Uterus (tissue), 4 donors: ENCODE results near the gene ZNF641. TPM values are rescaled to one million over a fixed set of nuclear protein-coding genes. Genes with fewer than 3 reads are reported as not detected.

Experiments used
- DNase-seq, 2 donors: peaks; one replicate each; pipeline ENCODE4 v3.0.0-alpha.2; 2019 to 2020
- H3K27ac ChIP-seq, 2 donors: fragments of 200-600 bp; sonication (generic); 1 replicate in 1 of 2; 2 replicates in 1 of 2; pipeline ENCODE4 v1.5.1; 2016 to 2018
- H3K27me3 ChIP-seq, 2 donors: fragments of 200-600 bp; sonication (generic); one replicate each; pipeline ENCODE4 v1.5.1; 2018 to 2019; ENCODE audit warnings: control low read depth in 1 of 2
- H3K36me3 ChIP-seq, 2 donors: fragments of 200-600 bp; sonication (generic); one replicate each; pipeline ENCODE4 v1.5.1; 2019; ENCODE audit warnings: control low read depth in 1 of 2
- H3K4me1 ChIP-seq, 2 donors: fragments of 200-600 bp; sonication (generic); one replicate each; pipeline ENCODE4 v1.5.1; 2018 to 2019; ENCODE audit warnings: control low read depth in 1 of 2
- H3K4me3 ChIP-seq, 2 donors: fragments of 200-600 bp; sonication (generic); 1 replicate in 1 of 2; 2 replicates in 1 of 2; pipeline ENCODE4 v1.5.1; 2018 to 2019; ENCODE audit warnings: mild to moderate bottlenecking in 1 of 2
- H3K9me3 ChIP-seq, 2 donors: fragments of 200-600 bp; sonication (generic); one replicate each; pipeline ENCODE4 v1.5.1; 2019; ENCODE audit warnings: control low read depth in 1 of 2
- CTCF ChIP-seq, 4 experiments: fragments of 200-600 bp in 2 of 4; fragments of 450-650 bp in 2 of 4; sonication (generic) in 2 of 4; IDR thresholded peaks; one replicate each; pipeline ENCODE4 v1.5.1; 2016 to 2019; ENCODE audit warnings: antibody characterized with exemption in 4 of 4, mild to moderate bottlenecking in 2 of 4, moderate library complexity in 1 of 4
- POLR2A ChIP-seq, 2 donors: fragments of 450-650 bp; IDR thresholded peaks; one replicate each; pipeline ENCODE4 v1.6.1; 2016; ENCODE audit warnings: antibody characterized with exemption in 2 of 2, mild to moderate bottlenecking in 1 of 2, moderate library complexity in 1 of 2
- intact Hi-C: fragments of 100-400 bp; cut with DNase I; formaldehyde crosslinking; loops from one replicate; pipeline ENCODE4 v1.15.1; 2023; ENCODE audit warnings: low total_unique reads
- total RNA-seq, 4 donors: library from RNA; depleted of rRNA in 3 of 4; stranded (reverse); fragments of >200 nt in 3 of 4; gene quantifications; one replicate each; pipeline versions ENCODE4 v1.1.0 to v1.2.4, GENCODE V29; 2014 to 2023
- donor health status: DM: yes; HTN: yes; CAD: no.

The ZNF641 gene
- total RNA-seq, 4 donors from 2014 or later, result 28.7 to 71.5 (median 39.9) TPM

GRCh38 chr12:48351022-48351708 is 446 bp upstream of the ZNF641 start:
- Histone ChIP-seq H3K27me3 (no peaks in the 10 kb centered on the region), H3K9me3 (no peaks in the 10 kb centered on the region), H3K4me1 (peaks cover 0 to 6% of the 10 kb centered on the region in 2 donors), H3K36me3 (no peaks in the 10 kb centered on the region), H3K4me3 (peak overlapping the region; percentile 61 to 75), H3K27ac (peak overlapping the region; percentile 96 to 97)
- intact Hi-C loops, result no loop called here
- peak; percentile 83 to 86 for DNase-seq
- TF ChIP-seq CTCF (IDR thresholded peaks at IDR 0.05), result peak in 1 of 4 experiments; percentile 7
- no peak for TF ChIP-seq POLR2A (IDR thresholded peaks at IDR 0.05)

GRCh38 chr12:48349471-48349870 is 1.2 kb downstream of the ZNF641 start:
- peak; percentile 20 to 47 for DNase-seq
- peak overlapping the region; percentile 61 to 75 for H3K4me3 ChIP-seq
- H3K4me1 ChIP-seq, result peaks cover 0 to 6% of the 10 kb centered on the region in 2 donors
- no peaks in the 10 kb centered on the region for H3K36me3 ChIP-seq
- no peaks in the 10 kb centered on the region for H3K9me3 ChIP-seq
- no peak for TF ChIP-seq POLR2A (IDR thresholded peaks at IDR 0.05)
- no peak for TF ChIP-seq CTCF (IDR thresholded peaks at IDR 0.05)
- H3K27ac ChIP-seq, result peak overlapping the region; percentile 96 to 97
- intact Hi-C loops, result no loop called here
- no peaks in the 10 kb centered on the region for H3K27me3 ChIP-seq

GRCh38 chr12:48342980-48343379 is 7.7 kb downstream of the ZNF641 start:
- no peak for DNase-seq
- intact Hi-C loops, result no loop called here
- no peaks in the 10 kb centered on the region for H3K4me1 ChIP-seq
- no peak overlapping the region for H3K4me3 ChIP-seq
- H3K27me3 ChIP-seq, result no peaks in the 10 kb centered on the region
- no peak overlapping the region for H3K27ac ChIP-seq
- no peaks in the 10 kb centered on the region for H3K36me3 ChIP-seq
- no peak for TF ChIP-seq POLR2A (IDR thresholded peaks at IDR 0.05)
- TF ChIP-seq CTCF (IDR thresholded peaks at IDR 0.05), result no peak
- H3K9me3 ChIP-seq, result no peaks in the 10 kb centered on the region

- intact Hi-C loops, result no loop called here
- TF ChIP-seq POLR2A (IDR thresholded peaks at IDR 0.05) (no peak), CTCF (IDR thresholded peaks at IDR 0.05) (no peak)
- Histone ChIP-seq H3K9me3 (no peaks in the 10 kb centered on the region), H3K4me1 (no peaks in the 10 kb centered on the region), H3K36me3 (no peaks in the 10 kb centered on the region), H3K27me3 (no peaks in the 10 kb centered on the region), H3K27ac (no peak overlapping the region), H3K4me3 (no peak overlapping the region)
- no peak for DNase-seq
Observed at GRCh38 chr12:48340943-48341342, 9.8 kb downstream of the ZNF641 start.

GRCh38 chr12:48339442-48340117 is 11.1 kb downstream of the ZNF641 start:
- intact Hi-C loops, result no loop called here
- H3K36me3 ChIP-seq, result no peaks in the 10 kb centered on the region
- no peak overlapping the region for H3K27ac ChIP-seq
- H3K4me1 ChIP-seq, result no peaks in the 10 kb centered on the region
- no peak for DNase-seq
- no peaks in the 10 kb centered on the region for H3K9me3 ChIP-seq
- H3K27me3 ChIP-seq, result no peaks in the 10 kb centered on the region
- no peak overlapping the region for H3K4me3 ChIP-seq
- no peak for TF ChIP-seq CTCF (IDR thresholded peaks at IDR 0.05)
- TF ChIP-seq POLR2A (IDR thresholded peaks at IDR 0.05), result no peak
